HEK293 (cell line): ENCODE data around the gene SWAP70.

Experiments
- CTCF ChIA-PET: fragments of 350-600 bp; formaldehyde crosslinking; extraction: SDS; loops from one replicate; lab custom pipeline; 2021; ENCODE audit warnings: antibody characterized with exemption; lab: Yijun Ruan, JAX
- POLR2A ChIA-PET: fragments of 300-600 bp; formaldehyde crosslinking; extraction: SDS; loops from one replicate; lab custom pipeline; 2020; ENCODE audit warnings: antibody characterized with exemption, inconsistent platforms; lab: Yijun Ruan, JAX
- H3K27ac ChIP-seq: fragments of 200-500 bp; sonication (Bioruptor generic); 2 replicates; pipeline ENCODE4 v1.5.1; 2014; ENCODE audit warnings: low read depth, low read length, control low read depth, inconsistent platforms; ENCODE audit errors: extremely low read depth
- H3K36me3 ChIP-seq, 2 experiments: fragments of 200-500 bp in 1 of 2; sonication (Bioruptor generic) in 1 of 2; 1 replicate in 1 of 2; 2 replicates in 1 of 2; pipeline ENCODE4 v1.5.1; 2014 to 2017; ENCODE audit warnings: inconsistent platforms in 2 of 2, low read length in 2 of 2; ENCODE audit not compliant: control insufficient read depth in 2 of 2, insufficient read depth in 1 of 2
- H3K4me1 ChIP-seq: fragments of 200-500 bp; sonication (Bioruptor generic); 2 replicates; pipeline ENCODE4 v1.5.1; 2014; ENCODE audit warnings: mild to moderate bottlenecking, low read length, inconsistent platforms; ENCODE audit not compliant: control insufficient read depth, insufficient read depth
- H3K4me3 ChIP-seq: 2 replicates; pipeline ENCODE4 v1.5.1; 2011; ENCODE audit warnings: low read depth, mild to moderate bottlenecking, control low read depth, low read length, moderate library complexity
- H3K9me3 ChIP-seq: fragments of 200-500 bp; sonication (Bioruptor generic); 2 replicates; pipeline ENCODE4 v1.5.1; 2014; ENCODE audit warnings: low read depth, low read length, inconsistent platforms; ENCODE audit not compliant: control insufficient read depth, insufficient read depth
- BCL11A ChIP-seq: fragments of 450-650 bp; formaldehyde crosslinking; IDR thresholded peaks from 2 replicates; pipeline ENCODE4 v1.5.1; 2016; ENCODE audit warnings: low read depth, missing biosample characterization, missing genetic modification characterization
- FEZF1 ChIP-seq: fragments of 450-650 bp; formaldehyde crosslinking; IDR thresholded peaks from 2 replicates; pipeline ENCODE4 v1.5.1; 2016; ENCODE audit warnings: missing biosample characterization, missing genetic modification characterization
- HOXC10 ChIP-seq: sonication (generic); formaldehyde crosslinking; IDR thresholded peaks from 2 replicates; pipeline ENCODE4 v1.8.1; 2023; ENCODE audit warnings: mild to moderate bottlenecking, missing genetic modification reagents
- REPIN1 ChIP-seq: fragments of 450-650 bp; formaldehyde crosslinking; IDR thresholded peaks from 2 replicates; pipeline ENCODE4 v1.5.1; 2017; ENCODE audit warnings: missing biosample characterization, missing genetic modification characterization, low read depth
- SETDB1 ChIP-seq: IDR thresholded peaks from one replicate; pipeline ENCODE4 v1.6.1; 2017; ENCODE audit warnings: mild to moderate bottlenecking, low read length, moderate library complexity, mixed read lengths; ENCODE audit not compliant: insufficient read length
- WT1 ChIP-seq: fragments of 450-650 bp; formaldehyde crosslinking; IDR thresholded peaks from 2 replicates; pipeline ENCODE4 v1.5.1; 2016; ENCODE audit warnings: missing biosample characterization, missing genetic modification characterization
- ZBTB20 ChIP-seq: fragments of 450-650 bp; formaldehyde crosslinking; IDR thresholded peaks from 2 replicates; pipeline ENCODE4 v1.5.1; 2016; ENCODE audit warnings: missing biosample characterization, missing genetic modification characterization
- ZFP41 ChIP-seq: fragments of 450-650 bp; formaldehyde crosslinking; IDR thresholded peaks from 2 replicates; pipeline ENCODE4 v1.5.1; 2016; ENCODE audit warnings: missing biosample characterization, missing genetic modification characterization, borderline replicate concordance
- ZNF114 ChIP-seq: fragments of 450-650 bp; formaldehyde crosslinking; IDR thresholded peaks from 2 replicates; pipeline ENCODE4 v1.5.0; 2017; ENCODE audit warnings: missing biosample characterization, missing genetic modification characterization
- ZNF175 ChIP-seq: fragments of 450-650 bp; formaldehyde crosslinking; IDR thresholded peaks from 2 replicates; pipeline ENCODE4 v1.5.1; 2016; ENCODE audit warnings: missing biosample characterization, missing genetic modification characterization
- ZNF211 ChIP-seq: fragments of 450-650 bp; formaldehyde crosslinking; IDR thresholded peaks from 2 replicates; pipeline ENCODE4 v1.5.1; 2016; ENCODE audit warnings: low read depth, missing biosample characterization, missing genetic modification characterization
- ZNF221 ChIP-seq: fragments of 450-650 bp; formaldehyde crosslinking; IDR thresholded peaks from 2 replicates; pipeline ENCODE4 v1.5.1; 2017; ENCODE audit warnings: missing biosample characterization, missing genetic modification characterization, borderline replicate concordance
- ZNF558 ChIP-seq: fragments of 450-650 bp; formaldehyde crosslinking; IDR thresholded peaks from 2 replicates; pipeline ENCODE4 v1.5.1; 2016; ENCODE audit warnings: missing biosample characterization, missing genetic modification characterization
- ZNF610 ChIP-seq: fragments of 450-650 bp; formaldehyde crosslinking; IDR thresholded peaks from 2 replicates; pipeline ENCODE4 v1.5.1; 2016; ENCODE audit warnings: missing biosample characterization, missing genetic modification characterization, borderline replicate concordance
- ZNF658 ChIP-seq: fragments of 450-650 bp; formaldehyde crosslinking; IDR thresholded peaks from 2 replicates; pipeline ENCODE4; 2016; ENCODE audit warnings: missing biosample characterization, missing genetic modification characterization
- ZNF660 ChIP-seq: fragments of 450-650 bp; IDR thresholded peaks from 2 replicates; pipeline ENCODE4 v1.5.1; 2018; ENCODE audit warnings: missing biosample characterization, mild to moderate bottlenecking, missing genetic modification characterization
- TF ChIP-seq, protein P1 (sequence below): fragments of 450-650 bp; formaldehyde crosslinking; IDR thresholded peaks from 2 replicates; pipeline ENCODE4 v1.5.1; 2016; ENCODE audit warnings: missing biosample characterization, missing genetic modification characterization
- TF ChIP-seq, protein P2 (sequence below): sonication (generic); formaldehyde crosslinking; IDR thresholded peaks from 2 replicates; pipeline ENCODE4 v1.8.1; 2022; ENCODE audit warnings: mild to moderate bottlenecking, moderate library complexity, missing genetic modification reagents
- TF ChIP-seq, protein P3 (sequence below): fragments of 450-650 bp; formaldehyde crosslinking; IDR thresholded peaks from 2 replicates; pipeline ENCODE4 v1.5.1; 2016; ENCODE audit warnings: missing biosample characterization, missing genetic modification characterization, low read depth
- TF ChIP-seq, protein P4 (sequence below): fragments of 450-650 bp; formaldehyde crosslinking; IDR thresholded peaks from 2 replicates; pipeline ENCODE4 v1.5.1; 2017; ENCODE audit warnings: missing biosample characterization, missing genetic modification characterization
- TF ChIP-seq, protein P5 (sequence below): fragments of 450-650 bp; formaldehyde crosslinking; IDR thresholded peaks from 2 replicates; pipeline ENCODE4 v1.5.1; 2016; ENCODE audit warnings: missing biosample characterization, missing genetic modification characterization

SWAP70 gene

GRCh38 chr11:9772218-9772617 lies 108.3 kb downstream of the SWAP70 start (continued):
- TF ChIP-seq, protein P1, sequence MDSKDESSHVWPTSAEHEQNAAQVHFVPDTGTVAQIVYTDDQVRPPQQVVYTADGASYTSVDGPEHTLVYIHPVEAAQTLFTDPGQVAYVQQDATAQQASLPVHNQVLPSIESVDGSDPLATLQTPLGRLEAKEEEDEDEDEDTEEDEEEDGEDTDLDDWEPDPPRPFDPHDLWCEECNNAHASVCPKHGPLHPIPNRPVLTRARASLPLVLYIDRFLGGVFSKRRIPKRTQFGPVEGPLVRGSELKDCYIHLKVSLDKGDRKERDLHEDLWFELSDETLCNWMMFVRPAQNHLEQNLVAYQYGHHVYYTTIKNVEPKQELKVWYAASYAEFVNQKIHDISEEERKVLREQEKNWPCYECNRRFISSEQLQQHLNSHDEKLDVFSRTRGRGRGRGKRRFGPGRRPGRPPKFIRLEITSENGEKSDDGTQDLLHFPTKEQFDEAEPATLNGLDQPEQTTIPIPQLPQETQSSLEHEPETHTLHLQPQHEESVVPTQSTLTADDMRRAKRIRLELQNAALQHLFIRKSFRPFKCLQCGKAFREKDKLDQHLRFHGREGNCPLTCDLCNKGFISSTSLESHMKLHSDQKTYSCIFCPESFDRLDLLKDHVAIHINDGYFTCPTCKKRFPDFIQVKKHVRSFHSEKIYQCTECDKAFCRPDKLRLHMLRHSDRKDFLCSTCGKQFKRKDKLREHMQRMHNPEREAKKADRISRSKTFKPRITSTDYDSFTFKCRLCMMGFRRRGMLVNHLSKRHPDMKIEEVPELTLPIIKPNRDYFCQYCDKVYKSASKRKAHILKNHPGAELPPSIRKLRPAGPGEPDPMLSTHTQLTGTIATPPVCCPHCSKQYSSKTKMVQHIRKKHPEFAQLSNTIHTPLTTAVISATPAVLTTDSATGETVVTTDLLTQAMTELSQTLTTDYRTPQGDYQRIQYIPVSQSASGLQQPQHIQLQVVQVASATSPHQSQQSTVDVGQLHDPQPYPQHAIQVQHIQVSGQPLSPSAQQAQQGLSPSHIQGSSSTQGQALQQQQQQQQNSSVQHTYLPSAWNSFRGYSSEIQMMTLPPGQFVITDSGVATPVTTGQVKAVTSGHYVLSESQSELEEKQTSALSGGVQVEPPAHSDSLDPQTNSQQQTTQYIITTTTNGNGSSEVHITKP: no peak
- TF ChIP-seq ZBTB20 (no peak), ZNF558 (tag by site-specific recombination) (no peak), ZNF221 (no peak)
- TF ChIP-seq, protein P2, sequence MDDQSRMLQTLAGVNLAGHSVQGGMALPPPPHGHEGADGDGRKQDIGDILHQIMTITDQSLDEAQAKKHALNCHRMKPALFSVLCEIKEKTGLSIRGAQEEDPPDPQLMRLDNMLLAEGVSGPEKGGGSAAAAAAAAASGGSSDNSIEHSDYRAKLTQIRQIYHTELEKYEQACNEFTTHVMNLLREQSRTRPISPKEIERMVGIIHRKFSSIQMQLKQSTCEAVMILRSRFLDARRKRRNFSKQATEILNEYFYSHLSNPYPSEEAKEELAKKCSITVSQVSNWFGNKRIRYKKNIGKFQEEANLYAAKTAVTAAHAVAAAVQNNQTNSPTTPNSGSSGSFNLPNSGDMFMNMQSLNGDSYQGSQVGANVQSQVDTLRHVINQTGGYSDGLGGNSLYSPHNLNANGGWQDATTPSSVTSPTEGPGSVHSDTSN (CRISPR knock-in tag): no peak
- TF ChIP-seq, protein P3, sequence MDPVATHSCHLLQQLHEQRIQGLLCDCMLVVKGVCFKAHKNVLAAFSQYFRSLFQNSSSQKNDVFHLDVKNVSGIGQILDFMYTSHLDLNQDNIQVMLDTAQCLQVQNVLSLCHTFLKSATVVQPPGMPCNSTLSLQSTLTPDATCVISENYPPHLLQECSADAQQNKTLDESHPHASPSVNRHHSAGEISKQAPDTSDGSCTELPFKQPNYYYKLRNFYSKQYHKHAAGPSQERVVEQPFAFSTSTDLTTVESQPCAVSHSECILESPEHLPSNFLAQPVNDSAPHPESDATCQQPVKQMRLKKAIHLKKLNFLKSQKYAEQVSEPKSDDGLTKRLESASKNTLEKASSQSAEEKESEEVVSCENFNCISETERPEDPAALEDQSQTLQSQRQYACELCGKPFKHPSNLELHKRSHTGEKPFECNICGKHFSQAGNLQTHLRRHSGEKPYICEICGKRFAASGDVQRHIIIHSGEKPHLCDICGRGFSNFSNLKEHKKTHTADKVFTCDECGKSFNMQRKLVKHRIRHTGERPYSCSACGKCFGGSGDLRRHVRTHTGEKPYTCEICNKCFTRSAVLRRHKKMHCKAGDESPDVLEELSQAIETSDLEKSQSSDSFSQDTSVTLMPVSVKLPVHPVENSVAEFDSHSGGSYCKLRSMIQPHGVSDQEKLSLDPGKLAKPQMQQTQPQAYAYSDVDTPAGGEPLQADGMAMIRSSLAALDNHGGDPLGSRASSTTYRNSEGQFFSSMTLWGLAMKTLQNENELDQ (tag by site-specific recombination): no peak

DNA sequence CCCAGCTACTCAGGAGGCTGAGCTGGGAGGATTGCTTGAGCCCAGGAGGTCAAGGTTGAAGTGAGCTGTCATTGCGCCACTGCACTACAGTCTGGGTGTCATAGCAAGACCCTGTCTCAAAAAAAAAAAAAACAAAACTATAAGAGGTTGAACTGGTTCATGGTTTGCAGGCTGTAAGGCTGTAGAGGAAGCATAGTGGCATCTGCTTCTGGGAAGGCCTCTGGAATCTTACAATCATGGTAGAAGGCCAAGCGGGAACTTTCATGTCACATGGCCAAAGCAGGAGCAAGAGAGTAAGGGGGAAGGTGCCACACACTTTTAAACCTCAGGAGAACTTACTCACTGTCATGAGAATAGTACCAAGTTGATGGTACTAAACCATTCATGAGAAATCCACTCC lies 109.6 kb downstream of the SWAP70 start:
- Histone ChIP-seq H3K27ac (no peak overlapping the region), H3K9me3 (no peaks in the 10 kb centered on the region), H3K4me1 (no peaks in the 10 kb centered on the region), H3K36me3 (peaks cover 0 to 12% of the 10 kb centered on the region in 2 experiments; a peak in 1 of 3 replicates), H3K4me3 (no peak overlapping the region)
- ChIA-PET POLR2A (no interaction called here), CTCF (interaction anchor here (0.6 kb wide), 1 partner anchor 27 kb away, joined by 3 read pairs; no protein-coding TSS in a partner anchor)
- TF ChIP-seq ZNF610 (tag by site-specific recombination) (no peak), ZNF221 (no peak), REPIN1 (tag by site-specific recombination) (no peak), SETDB1 (no peak), ZNF211 (tag by site-specific recombination) (no peak), BCL11A (tag by site-specific recombination) (no peak), ZNF114 (no peak), ZFP41 (tag by site-specific recombination) (no peak), ZNF175 (tag by site-specific recombination) (no peak), ZNF660 (no peak), HOXC10 (CRISPR knock-in tag) (no peak), FEZF1 (no peak), WT1 (tag by site-specific recombination) (no peak), ZBTB20 (no peak), ZNF658 (tag by site-specific recombination) (no peak)
- TF ChIP-seq, protein P4, sequence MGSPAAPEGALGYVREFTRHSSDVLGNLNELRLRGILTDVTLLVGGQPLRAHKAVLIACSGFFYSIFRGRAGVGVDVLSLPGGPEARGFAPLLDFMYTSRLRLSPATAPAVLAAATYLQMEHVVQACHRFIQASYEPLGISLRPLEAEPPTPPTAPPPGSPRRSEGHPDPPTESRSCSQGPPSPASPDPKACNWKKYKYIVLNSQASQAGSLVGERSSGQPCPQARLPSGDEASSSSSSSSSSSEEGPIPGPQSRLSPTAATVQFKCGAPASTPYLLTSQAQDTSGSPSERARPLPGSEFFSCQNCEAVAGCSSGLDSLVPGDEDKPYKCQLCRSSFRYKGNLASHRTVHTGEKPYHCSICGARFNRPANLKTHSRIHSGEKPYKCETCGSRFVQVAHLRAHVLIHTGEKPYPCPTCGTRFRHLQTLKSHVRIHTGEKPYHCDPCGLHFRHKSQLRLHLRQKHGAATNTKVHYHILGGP (tag by site-specific recombination): no peak
- TF ChIP-seq, protein P5, sequence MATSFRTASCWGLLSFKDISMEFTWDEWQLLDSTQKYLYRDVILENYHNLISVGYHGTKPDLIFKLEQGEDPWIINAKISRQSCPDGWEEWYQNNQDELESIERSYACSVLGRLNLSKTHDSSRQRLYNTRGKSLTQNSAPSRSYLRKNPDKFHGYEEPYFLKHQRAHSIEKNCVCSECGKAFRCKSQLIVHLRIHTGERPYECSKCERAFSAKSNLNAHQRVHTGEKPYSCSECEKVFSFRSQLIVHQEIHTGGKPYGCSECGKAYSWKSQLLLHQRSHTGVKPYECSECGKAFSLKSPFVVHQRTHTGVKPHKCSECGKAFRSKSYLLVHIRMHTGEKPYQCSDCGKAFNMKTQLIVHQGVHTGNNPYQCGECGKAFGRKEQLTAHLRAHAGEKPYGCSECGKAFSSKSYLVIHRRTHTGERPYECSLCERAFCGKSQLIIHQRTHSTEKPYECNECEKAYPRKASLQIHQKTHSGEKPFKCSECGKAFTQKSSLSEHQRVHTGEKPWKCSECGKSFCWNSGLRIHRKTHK (tag by site-specific recombination): no peak
